Calu3 (cell line): ENCODE data around the gene RPS6KA5. TPM values are rescaled to one million over a fixed set of nuclear protein-coding genes. Genes with fewer than 3 reads are reported as not detected.

Experiments used
- BruUV-seq: library from RNA; stranded (reverse); fragments of 400-500 nt; replicated peaks from 2 replicates; lab custom pipeline; 2021; lab: Mats Ljungman, UMichigan
- CTCF ChIA-PET: fragments of 300-600 bp; sonication (Branson Sonifier 250); formaldehyde crosslinking; loops from one replicate; lab custom pipeline; 2022; ENCODE audit warnings: antibody characterized with exemption; lab: Charles Lee
- DNase-seq: peaks from one replicate; pipeline ENCODE4 v3.0.0; 2022
- H3K27ac Mint-ChIP-seq: one replicate; pipeline ENCODE4 v1.8.0; 2022; ENCODE audit warnings: mixed read lengths; ENCODE audit not compliant: unreplicated experiment
- H3K27me3 Mint-ChIP-seq: one replicate; pipeline ENCODE4 v1.8.0; 2022; ENCODE audit warnings: mixed read lengths; ENCODE audit not compliant: unreplicated experiment
- H3K36me3 Mint-ChIP-seq: one replicate; pipeline ENCODE4 v1.8.0; 2022; ENCODE audit warnings: mild to moderate bottlenecking, moderate library complexity, mixed read lengths; ENCODE audit not compliant: insufficient read depth, unreplicated experiment
- H3K4me1 Mint-ChIP-seq: one replicate; pipeline ENCODE4 v1.8.0; 2022; ENCODE audit warnings: mild to moderate bottlenecking, low read depth, mixed read lengths; ENCODE audit not compliant: unreplicated experiment
- H3K4me3 Mint-ChIP-seq: one replicate; pipeline ENCODE4 v1.8.0; 2022; ENCODE audit warnings: mild to moderate bottlenecking, low read depth, moderate library complexity, mixed read lengths; ENCODE audit not compliant: unreplicated experiment
- H3K9me3 Mint-ChIP-seq: one replicate; pipeline ENCODE4 v1.8.0; 2022; ENCODE audit warnings: low read depth, mixed read lengths; ENCODE audit not compliant: unreplicated experiment
- intact Hi-C: fragments of 100-400 bp; cut with micrococcal nuclease; formaldehyde crosslinking; loops from one replicate; pipeline ENCODE4 v1.10.0; 2022; ENCODE audit not compliant: unreplicated experiment
- total RNA-seq: library from RNA; stranded (reverse); gene quantifications from 2 replicates; pipeline ENCODE4 v1.2.3, GENCODE V29; 2022
- TF ChIP-seq, protein P1 (sequence below): fragments of 200-600 bp; IDR thresholded peaks from one replicate; pipeline ENCODE4 v1.8.0; 2022; ENCODE audit warnings: antibody characterized with exemption; ENCODE audit not compliant: unreplicated experiment

Gene RPS6KA5
- total RNA-seq, 1 experiment from 2014 or later = 10.3 TPM

DNA sequence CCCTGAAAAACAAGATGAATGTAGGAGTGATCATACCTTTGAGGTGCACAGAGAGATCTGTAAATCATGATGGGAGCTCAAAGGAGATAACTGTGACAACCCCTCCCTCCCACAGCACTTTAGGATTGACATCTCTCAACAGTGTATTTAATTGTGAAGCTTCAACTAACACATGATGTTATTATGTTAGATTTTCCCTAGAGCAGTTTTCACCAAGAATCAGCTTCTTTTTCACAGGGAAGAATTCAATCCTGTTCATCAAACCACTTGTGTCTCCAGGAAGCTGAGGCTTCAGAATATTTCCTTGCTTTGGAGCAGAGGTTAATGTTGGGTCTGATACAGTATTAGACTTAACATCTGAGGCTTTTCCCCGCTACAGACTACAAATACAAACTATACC lies 11.8 kb downstream of the RPS6KA5 start:
- no peak for DNase-seq
- no peaks in the 10 kb centered on the region for H3K9me3 Mint-ChIP-seq
- CTCF ChIA-PET = interaction anchor here (1.0 kb wide), 1 partner anchor 10 kb away, joined by 4 read pairs; no protein-coding TSS in a partner anchor
- H3K27ac Mint-ChIP-seq = no peak overlapping the region
- TF ChIP-seq, protein P1, sequence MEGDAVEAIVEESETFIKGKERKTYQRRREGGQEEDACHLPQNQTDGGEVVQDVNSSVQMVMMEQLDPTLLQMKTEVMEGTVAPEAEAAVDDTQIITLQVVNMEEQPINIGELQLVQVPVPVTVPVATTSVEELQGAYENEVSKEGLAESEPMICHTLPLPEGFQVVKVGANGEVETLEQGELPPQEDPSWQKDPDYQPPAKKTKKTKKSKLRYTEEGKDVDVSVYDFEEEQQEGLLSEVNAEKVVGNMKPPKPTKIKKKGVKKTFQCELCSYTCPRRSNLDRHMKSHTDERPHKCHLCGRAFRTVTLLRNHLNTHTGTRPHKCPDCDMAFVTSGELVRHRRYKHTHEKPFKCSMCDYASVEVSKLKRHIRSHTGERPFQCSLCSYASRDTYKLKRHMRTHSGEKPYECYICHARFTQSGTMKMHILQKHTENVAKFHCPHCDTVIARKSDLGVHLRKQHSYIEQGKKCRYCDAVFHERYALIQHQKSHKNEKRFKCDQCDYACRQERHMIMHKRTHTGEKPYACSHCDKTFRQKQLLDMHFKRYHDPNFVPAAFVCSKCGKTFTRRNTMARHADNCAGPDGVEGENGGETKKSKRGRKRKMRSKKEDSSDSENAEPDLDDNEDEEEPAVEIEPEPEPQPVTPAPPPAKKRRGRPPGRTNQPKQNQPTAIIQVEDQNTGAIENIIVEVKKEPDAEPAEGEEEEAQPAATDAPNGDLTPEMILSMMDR = no peak
- no peak overlapping the region for H3K4me3 Mint-ChIP-seq
- BruUV-seq = no TSS peak
- H3K27me3 Mint-ChIP-seq = no peaks in the 10 kb centered on the region
- H3K4me1 Mint-ChIP-seq = peaks cover 19% of the 10 kb centered on the region
- intact Hi-C loops = no loop called here
- H3K36me3 Mint-ChIP-seq = no peaks in the 10 kb centered on the region

DNA sequence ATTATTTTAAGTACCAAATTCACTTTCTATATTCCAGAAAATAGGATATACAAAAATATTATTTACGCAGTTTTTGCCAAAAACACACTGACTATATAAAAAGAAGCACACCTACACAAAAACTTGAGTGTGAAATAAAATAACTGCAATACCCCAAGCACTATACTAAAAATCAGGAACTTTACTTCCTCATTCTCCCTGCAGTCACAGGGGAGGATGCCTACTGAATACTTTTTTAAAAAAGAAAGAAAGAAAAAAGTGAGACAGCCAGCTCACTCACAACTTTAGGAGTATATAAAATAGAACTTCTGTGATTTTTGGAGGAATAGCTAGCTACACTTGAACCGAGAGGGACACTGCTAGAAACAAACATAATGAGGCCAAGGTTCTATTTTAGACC lies 12.2 kb downstream of the RPS6KA5 start:
- no TSS peak for BruUV-seq

DNA sequence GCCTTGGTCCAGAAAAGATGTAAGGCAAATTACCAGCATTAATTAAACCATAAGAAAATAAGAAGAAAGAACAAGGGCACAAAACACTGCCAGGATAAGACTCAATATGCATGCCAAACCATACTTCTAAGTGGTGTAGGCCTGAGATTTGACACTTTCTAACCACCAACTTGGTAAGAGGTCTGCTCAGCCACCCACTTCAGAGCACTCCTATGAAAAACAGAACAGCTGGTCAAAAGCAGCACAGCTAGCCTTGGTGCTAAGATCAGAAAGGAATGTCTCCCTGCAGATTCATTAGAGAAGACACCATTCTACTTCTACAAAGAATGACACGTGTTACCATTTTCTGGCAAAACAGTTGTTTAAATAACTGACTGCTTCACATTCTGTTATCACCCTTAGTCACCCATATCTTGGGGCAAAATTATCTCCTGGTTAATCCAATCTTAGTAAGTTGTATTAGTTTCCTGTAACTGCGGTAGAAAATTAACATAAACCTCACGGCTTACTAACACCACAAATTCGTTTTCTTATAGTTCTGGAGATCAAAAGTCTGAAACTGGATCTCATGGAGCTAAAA lies 13.2 kb downstream of the RPS6KA5 start:
- no TSS peak for BruUV-seq
- no peaks in the 10 kb centered on the region for H3K9me3 Mint-ChIP-seq
- no peaks in the 10 kb centered on the region for H3K36me3 Mint-ChIP-seq
- peaks cover 19% of the 10 kb centered on the region for H3K4me1 Mint-ChIP-seq
- CTCF ChIA-PET = interaction anchor here (0.7 kb wide), 1 partner anchor 12 kb away, joined by 15 read pairs; no protein-coding TSS in a partner anchor
- no peak overlapping the region for H3K4me3 Mint-ChIP-seq
- no peak for DNase-seq
- intact Hi-C loops = no loop called here
- no peak overlapping the region for H3K27ac Mint-ChIP-seq
- no peaks in the 10 kb centered on the region for H3K27me3 Mint-ChIP-seq
- TF ChIP-seq, protein P1 = no peak

More for the DNA sequence above, 12.2 kb downstream of the RPS6KA5 start:
- TF ChIP-seq, protein P1 = no peak
- no peak for DNase-seq
- intact Hi-C loops = no loop called here
- CTCF ChIA-PET = interaction anchor here (1.0 kb wide), 1 partner anchor 11 kb away, joined by 4 read pairs; no protein-coding TSS in a partner anchor
- H3K27me3 Mint-ChIP-seq = no peaks in the 10 kb centered on the region
- no peaks in the 10 kb centered on the region for H3K9me3 Mint-ChIP-seq
- H3K4me3 Mint-ChIP-seq = no peak overlapping the region
- peaks cover 19% of the 10 kb centered on the region for H3K4me1 Mint-ChIP-seq
- H3K36me3 Mint-ChIP-seq = no peaks in the 10 kb centered on the region
- H3K27ac Mint-ChIP-seq = no peak overlapping the region

DNA sequence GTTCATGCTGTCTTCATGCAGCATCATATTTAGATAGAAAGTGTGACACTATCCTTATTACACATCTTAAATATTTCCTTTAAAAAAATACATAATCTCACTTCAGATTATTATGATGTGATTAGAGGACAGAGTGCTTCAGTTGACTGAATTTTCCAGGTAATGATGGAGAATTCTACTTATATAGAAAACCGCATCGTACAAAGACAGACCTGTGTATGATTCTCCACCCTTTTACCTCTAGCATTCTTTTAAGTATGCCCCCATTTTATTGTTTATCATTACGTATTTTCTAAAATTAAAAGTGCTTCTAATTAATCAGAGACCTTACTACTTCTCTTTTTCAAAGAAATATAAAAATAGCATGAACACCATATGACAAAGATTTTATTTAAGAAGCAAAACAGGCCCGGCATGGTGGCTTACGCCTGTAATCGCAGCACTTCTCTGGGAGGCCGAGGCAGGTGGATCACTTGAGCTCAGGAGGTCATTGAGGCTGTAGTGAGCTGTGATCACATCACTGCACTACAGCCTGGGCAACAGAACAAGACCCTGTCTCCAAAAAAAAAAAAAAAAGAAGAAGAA lies 13.9 kb downstream of the RPS6KA5 start:
- Mint-ChIP-seq H3K27me3 (no peaks in the 10 kb centered on the region), H3K4me1 (peaks cover 19% of the 10 kb centered on the region), H3K27ac (no peak overlapping the region), H3K4me3 (no peak overlapping the region), H3K36me3 (no peaks in the 10 kb centered on the region), H3K9me3 (no peaks in the 10 kb centered on the region)
- intact Hi-C loops = no loop called here
- no peak for DNase-seq
- BruUV-seq = no TSS peak
- CTCF ChIA-PET = no interaction called here
- TF ChIP-seq, protein P1 = no peak
